GM19351 (cell line): ENCODE data around the gene CLDN14.

Source experiments
- ATAC-seq: cut with Tn5 transposase; IDR thresholded peaks from one replicate; pipeline ENCODE4 v1.9.1; 2021; ENCODE audit warnings: mild to moderate bottlenecking, moderate library complexity; ENCODE audit not compliant: unreplicated experiment

Gene CLDN14

DNA sequence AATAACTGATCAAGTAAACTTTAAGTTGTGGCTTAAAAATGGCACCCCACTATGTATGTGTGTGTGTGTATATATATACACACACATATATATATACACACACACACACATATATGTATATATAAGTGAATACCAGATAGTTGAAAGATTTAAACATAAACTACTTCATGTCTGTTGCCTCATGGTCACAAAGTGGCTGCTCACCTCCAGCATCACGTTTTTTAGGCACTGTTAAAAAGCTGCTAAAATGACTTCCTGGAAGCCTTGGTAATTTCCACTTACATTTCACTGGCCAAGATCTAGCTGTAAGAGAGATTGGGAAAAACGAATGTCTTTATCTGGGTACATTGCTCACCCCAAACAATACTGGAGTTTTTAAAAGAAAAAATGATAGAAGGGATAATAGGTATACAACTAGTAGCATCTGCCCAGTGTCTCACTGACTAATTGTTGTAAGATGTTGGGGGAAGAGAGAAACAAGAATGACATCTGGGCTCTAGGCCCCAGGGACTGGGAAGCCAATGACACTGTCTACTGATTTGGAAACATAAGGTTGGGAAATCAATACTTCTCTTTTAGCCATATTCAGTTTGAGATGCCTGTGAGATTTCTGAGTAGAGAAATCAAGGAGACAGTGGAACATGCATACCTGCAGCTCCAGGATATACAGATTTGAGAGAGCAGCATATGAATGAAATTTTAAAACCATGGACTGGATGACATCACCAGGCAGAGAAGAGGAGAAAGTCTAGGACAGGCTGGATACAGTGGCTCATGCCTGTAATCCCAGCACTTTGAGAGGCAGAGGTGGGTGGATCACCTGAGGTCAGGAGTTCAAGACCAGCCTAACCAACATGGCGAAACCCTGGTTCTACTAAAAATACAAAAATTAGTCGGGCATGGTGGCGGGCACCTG is 42.8 kb downstream of the CLDN14 start:
- no peak for ATAC-seq

DNA sequence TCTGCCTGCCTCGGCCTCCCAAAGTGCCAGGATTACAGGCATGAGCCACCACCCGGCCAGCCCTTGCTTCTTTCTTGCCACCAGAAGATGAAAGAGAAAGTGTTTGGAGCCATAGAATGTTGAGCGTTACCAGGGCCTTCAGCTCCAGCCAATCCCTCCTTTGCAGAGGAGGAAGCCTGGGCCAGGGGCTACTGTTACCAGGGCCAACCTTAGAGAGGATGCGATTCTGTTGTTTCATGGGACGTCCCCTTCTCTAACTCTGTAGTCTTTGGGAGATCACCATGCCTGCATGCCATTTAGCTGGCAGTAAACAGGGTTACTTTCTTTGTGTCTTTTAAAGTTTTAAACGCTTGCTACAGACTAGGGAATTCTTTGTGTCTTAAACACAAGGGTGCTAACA is 45.8 kb downstream of the CLDN14 start:
- no peak for ATAC-seq

DNA sequence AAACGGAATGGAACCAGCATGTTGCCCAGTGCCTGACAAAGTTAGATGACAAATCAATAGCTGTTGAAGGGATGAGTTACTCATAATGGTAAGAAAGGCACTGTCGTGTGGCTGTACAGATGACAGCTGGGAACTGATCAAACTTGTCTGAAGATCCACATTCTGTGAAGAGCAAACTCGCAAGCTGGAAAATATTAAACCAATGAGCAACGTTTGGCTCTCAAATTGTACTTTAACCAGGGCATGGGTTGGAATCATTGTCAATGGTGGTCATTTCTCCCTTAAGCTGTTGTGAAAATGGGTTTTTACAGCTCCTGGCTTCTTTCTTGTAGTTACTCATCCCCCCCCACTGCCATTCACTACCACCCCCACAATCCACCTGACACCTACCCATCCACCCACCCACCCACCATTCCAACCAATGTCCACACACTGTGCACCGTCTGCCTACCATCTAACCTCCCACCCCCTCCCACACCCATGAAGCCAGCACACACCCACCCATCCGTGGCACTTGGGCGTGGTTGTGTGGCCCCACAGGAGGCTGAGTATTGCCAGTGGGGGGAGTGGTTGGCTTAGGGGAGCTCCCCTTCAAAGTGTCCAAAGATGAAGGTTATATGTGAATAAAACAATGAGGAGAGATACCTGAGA is 46.7 kb downstream of the CLDN14 start:
- ATAC-seq, result no peak

DNA sequence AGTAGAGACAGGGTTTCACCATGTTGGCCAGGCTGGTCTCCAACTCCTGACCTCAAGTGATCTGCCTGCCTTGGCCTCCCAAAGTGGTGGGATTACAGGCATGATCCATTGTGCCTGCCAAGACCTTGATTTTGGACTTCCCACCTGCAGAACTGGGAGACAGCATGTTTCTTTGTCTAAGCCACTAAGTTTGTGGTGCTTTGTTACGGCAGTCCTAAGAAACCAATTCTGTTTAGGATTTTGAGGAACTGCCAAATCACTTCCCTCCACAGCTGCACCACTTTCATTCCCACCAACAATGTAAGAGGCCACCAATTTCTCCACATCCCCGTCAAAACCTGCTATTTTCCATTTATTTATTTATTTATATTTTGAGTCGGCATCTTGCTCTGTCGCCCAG is 48.7 kb downstream of the CLDN14 start:
- no peak for ATAC-seq

DNA sequence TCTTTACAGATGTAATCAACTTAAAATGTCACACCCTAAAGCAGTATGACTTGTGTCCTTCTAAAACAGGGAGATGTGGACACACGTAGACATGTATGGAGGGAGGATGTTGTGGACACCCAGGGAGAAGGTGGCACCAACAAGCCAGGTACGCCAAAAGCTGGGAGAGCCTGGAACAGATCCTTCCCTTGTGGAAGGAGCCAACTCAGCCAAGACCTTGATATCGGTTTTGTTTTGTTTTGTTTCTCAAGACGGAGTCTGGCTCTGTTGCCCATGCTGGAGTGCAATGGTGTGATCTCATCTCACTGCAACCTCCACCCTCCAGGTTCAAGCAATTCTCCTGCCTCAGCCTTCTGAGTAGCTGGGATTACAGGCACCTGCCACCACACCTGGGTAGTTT is 49.1 kb downstream of the CLDN14 start:
- no peak for ATAC-seq

DNA sequence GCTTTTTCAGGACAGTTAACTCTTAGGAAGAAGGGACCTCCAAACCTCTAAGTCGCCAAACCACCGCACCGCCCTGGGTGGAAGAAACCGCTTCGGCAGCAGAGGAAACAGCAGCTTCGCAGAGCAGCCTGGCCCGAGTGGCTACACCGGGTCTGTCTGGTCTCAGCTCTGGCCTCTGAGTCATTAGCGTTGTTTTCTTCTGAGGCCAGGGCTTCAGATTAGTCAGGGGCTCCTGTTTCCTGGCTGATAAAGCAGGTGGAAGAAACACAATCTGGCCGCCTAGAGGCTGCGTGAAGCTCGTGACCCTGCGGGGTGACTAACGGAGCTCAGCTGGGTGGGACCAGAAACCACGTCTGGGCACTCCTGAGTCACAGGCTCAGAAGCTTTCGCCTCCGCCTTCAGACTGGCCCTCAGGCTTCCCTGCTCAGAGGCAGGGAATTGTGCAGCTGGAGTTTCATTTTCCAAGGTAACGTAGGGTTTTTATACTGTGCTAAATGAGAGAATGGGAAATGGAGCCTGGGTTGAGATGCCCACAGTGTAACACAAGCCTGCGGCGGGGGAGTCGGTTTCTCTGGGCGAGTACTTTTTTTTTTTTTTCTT is 49.9 kb downstream of the CLDN14 start:
- peak; percentile 94 for ATAC-seq

DNA sequence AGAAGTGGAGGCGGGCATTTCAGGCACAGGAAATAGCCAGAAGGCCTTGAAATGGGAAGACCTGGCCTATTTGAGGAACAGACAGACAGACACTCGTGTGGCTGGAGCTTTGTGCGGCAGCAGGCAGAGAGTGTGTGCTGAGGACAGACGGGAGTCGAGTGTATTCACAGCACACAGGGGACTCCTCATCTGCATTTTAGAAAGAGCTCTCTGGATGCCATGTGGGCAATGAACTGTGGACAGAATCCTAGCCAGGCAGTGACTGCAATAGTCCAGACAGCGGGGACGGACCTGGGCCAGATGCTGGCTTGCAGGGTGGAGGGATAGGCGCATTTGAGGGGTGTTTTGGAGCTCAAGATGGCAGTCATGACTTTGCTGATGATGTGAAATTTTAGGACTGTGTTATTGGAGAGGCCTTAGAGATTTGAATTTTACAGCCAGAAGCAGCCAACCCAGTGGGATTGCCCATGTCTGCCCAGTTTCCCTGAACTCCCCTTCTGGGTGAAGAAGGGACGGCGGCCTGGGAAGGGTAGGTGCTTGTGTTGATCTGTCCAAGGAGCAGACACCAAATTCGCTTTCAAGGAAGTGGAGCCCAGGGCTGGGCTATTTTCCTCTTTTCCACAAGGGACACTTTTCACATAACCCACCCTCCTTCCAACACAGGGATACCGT is 51.0 kb downstream of the CLDN14 start:
- no peak for ATAC-seq

DNA sequence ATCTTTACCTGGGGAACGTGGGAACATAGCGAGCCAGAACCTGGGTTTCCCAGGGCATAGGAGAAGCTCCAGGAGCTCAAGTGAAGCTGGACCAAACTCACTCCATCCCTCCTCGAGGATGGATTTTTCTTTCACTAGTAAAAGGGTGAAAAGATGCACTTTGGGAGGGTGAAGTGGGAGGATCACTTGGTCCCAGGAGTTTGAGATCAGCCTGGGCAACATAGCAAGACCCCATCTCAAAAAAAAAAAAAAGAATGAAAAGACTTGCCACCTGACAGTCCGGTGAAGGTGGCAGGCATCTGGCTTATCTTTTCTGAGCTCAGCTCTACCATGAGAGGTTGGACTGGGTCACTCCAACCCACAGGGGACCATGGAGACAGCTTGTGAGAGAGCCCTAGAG is 52.4 kb downstream of the CLDN14 start:
- no peak for ATAC-seq

DNA sequence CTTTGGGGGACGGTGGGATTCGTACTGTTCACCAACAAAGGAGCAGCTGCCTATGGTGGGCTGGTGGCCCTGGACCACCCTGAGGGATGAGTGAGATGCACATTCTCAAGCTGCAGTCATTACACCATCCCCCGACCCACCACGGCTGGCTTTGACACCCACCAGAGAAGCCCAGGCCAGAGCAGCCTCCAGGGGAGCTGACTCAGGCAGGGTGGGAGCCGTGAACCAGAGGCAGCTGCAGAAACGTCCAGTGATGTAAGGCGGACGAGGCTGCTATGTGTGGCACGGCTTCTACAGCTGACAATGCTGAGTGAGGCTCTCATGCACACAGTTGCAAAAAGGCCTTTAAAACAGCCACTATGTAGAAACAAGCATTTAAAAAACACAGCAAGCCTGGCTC is 54.6 kb downstream of the CLDN14 start:
- ATAC-seq, result no peak

DNA sequence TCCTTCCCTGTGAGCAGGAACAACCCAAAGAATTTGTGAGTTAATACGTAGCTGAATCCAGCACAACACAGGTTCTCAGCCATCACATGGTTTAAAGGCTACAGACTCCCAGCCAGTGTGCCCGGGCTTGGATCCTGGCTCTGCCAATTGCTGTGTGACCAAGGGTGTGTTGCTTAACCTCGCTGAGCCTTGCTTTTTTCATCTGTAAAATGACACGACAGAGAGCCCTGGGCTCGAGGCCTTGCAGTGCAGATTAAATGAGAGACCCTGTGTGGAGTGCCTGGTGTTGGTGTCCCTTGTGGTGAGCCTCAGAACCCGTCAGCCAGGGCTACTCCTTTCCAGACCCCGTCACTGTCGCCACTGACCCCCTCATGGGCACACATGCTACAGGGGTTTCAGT is 55.3 kb downstream of the CLDN14 start:
- ATAC-seq, result no peak

DNA sequence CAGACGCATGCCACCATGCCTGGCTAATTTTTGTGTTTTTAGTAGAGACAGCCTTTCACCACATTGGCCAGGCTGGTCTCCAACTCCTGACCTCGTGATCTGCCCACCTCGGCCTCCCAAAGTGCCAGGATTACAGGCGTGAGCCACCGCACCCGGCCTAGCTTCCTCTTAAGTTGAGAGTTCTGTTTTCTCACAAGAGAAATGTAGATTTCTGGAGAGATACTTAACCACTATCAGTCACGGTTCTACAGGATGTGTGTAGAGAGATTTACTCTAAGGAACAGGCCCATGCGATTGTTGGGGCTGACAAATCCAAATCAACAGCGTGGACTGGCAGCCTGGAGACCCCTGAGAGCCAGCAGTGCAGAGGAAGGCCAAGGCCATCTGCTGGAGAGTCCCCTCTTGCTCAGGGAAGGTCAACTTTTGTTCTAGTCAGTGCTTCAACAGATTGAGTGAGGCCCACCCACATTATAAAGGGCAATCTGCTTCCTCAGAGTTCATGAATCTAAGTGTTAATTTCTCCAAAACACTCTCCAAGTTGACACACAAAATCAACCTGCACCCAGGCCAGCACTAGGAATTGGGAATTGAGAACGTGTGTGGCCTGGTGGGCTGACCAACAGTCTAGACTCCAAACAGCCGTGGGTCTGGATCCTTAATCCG is 56.0 kb downstream of the CLDN14 start:
- no peak for ATAC-seq

DNA sequence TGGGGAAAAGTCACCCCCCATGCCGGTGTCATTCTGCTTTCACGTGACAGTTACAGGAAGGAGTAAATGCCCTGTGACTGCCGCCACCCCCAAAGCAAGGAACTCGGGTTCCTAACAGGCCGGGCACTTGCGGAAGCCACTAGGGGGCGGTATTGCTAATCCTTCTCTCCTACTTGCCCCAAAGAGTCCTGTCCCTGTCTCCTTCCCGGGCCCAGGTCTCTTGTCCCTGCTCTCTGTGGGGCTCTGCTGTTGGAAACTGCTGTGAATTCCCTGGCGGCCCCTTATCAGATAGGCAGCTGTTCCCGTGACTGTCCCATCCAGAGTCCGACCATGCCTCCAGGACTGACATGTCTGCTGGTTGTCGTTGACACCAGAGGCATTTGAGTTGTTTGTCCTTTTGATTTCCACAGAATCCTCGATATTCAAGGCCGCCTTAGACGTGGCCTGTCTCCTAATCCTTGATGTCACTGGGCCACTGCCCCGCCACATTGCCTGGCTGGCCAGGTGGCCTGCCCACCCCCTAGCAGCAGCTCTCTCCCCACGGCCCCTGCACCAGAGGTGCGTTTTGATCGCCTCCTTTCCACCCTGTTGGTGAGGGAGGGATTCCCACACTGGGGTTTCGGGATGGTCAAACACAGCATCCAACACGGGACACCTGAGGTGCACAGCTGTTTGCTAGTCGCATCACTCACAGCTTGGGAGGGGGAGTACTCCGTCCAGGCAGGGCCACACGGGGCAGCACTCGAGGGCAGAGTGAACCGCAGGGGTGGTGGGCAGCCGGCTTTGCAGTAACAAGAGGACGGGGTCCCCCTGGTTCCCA is 57.4 kb downstream of the CLDN14 start:
- ATAC-seq, result no peak

DNA sequence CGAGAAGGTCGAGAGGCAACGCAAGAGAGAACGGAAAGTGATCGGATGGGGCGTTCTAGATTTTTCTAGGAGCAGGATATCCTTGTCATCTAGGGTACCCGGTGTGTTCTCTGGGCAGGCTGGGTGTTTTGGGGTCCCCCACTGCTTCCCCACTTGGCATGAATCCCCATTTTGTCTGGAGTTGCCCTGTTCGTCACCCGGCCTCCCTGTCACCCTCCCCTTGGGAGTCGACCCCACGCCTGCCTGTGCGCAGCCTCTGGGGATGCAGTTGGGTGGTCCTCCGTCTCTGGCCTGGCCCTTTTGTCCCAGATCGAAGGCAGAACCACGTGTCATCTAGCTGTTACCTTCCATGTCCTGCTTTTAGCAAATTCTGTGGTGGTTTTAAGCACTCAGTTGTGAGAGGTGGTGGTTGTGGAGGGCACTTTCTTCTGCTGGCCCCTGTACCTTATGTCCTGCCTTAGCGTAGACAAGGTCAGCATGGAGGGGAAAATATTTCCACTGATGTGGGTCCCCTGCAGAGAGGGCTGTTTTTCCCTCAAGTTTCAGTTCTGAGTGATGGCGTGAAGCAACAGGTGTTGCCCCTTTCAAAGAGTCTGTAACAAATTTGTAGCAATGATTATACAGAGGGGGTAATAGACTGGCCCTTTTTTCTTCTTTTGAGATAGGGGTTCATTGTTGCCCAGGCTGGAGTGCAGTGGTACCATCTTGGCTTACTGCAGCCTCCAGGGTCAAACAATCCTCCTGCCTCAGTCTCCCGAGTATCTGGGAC is 59.2 kb downstream of the CLDN14 start:
- no peak for ATAC-seq

DNA sequence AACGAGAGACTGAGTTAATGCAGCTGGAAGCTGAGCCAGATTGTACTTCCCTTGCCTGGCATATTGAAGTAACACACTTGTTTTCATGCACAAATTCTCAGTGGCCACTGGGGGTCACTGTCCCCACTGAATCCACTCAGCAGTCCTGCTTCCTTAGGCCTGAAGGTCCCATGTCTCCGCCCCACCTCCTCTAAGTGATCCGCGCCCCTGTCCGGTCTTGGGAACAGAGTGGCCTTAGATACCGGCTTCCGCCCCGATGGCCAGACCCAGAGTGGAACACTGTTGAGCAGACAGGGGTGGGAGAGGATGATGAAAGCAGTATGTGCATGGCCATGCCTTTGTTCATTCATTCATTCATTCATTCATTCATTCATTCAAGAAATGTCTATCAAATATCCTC is 59.9 kb downstream of the CLDN14 start:
- no peak for ATAC-seq

DNA sequence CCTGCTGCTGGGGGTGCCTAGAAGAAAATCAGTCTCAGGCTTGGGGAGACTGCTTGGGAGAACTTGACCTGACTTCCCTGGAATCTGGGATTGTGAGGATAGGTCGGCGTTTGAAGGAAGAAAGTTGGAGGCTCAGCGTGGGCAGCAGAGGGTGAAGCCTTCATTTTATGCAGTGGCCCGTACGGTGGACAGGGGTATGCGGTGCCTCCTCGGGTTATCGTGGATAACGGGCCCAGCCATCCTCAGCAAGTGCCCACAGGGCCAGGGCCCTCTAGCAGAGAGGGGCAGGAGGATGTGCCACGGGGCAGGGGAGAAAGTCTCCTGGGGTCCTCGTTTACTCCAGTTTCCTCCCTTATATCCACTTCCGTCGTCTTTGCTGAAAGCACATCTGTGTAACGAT is 60.7 kb downstream of the CLDN14 start:
- ATAC-seq, result no peak

DNA sequence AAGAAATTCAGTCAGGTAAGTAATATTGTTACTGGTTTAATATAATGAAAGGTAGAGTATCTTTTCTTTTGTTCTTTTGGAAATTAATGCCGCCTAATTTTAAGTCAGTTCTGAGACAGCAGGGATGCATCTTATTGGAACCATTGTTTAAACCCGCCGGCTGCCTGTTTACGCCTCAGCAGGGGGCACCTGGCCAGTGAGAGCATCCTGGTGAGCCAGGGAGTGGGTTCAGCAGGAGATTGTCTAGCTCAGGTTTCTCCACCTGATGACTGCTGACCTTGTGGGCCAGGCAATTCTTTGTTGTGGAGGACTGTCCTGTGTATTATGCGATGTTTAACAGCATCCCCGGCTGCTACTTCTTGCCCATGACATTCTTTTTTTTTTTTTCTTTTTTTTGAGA is 64.5 kb downstream of the CLDN14 start:
- no peak for ATAC-seq

DNA sequence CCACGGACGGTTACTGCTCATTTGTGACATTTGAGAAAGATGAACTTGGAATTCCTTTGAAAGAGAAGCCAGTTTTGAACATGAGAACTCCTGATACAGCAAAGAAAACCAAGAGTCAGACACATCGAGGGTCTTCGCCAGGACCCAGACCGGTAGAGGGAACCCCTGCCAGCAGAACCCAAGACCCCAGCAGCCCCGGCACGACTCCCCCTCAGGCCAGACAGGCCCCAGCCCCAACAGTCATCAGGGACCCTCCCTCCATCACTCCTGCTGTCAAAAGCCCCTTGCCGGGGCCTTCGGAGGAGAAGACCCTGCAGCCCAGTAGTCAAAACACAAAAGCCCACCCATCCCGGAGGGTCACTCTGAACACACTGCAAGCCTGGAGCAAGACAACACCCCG is 67.0 kb downstream of the CLDN14 start:
- no peak for ATAC-seq

DNA sequence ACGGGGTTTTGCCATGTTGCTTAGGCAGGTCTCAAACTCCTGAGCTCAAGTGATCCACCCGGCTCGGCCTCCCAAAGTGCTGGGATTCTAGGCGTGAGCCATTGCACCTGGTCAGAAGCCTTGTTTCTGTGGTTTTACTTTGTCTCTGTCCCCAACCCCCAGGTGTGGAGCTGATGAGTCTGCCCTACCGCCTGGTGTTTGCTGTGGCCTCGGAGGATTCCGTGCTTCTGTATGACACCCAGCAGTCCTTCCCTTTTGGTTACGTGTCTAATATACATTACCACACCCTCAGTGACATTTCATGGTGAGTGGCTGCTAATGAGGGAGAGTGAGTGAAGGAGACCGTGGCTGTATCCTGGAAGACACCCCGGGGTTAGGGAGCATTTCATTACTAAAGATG is 68.6 kb downstream of the CLDN14 start:
- no peak for ATAC-seq
